Dermis microvascular lymphatic vessel endothelial cell (primary cell): ENCODE results near the gene CCDC137. TPM values are rescaled to one million over a fixed set of nuclear protein-coding genes. Genes with fewer than 3 reads are reported as not detected.

ENCODE experiments used
- DNase-seq, 2 donors: peaks; one replicate each; pipeline versions ENCODE4 v3.0.0 to v3.0.0-alpha.2; 2010; ENCODE audit warnings: low read depth in 2 of 2
- total RNA-seq: library from RNA; depleted of rRNA; stranded (reverse); fragments of >200 nt; gene quantifications from 2 replicates; pipeline ENCODE4 v1.2.1, GENCODE V29; 2014

The CCDC137 gene
- total RNA-seq, 1 donor from 2014 or later: 6.3 TPM

- DNase-seq: no peak
These were observed 48.8 kb downstream of the CCDC137 start for GRCh38 chr17:81715107-81715871.

GRCh38 chr17:81715872-81716673, 49.5 kb downstream of the CCDC137 start:
- no peak for DNase-seq

DNA sequence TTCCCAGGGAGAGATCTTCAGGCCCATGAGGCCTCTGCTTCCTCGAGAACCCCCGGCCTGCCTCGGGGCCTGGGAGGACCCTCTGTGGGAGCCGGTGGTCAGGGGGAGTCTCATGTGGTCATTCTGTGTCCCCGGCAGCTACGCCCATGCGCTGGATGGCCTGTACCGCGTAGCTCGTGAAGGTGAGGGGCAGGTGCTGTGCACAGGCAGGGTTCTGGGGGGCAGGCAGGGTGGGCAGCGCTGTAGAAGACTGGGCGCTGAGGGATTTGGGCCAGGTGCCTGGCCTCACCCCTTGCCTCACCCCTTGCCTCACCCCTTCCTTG, 50.1 kb downstream of the CCDC137 start:
- DNase-seq: no peak

- no peak for DNase-seq
These were observed 50.7 kb downstream of the CCDC137 start for GRCh38 chr17:81717049-81717765.

DNA sequence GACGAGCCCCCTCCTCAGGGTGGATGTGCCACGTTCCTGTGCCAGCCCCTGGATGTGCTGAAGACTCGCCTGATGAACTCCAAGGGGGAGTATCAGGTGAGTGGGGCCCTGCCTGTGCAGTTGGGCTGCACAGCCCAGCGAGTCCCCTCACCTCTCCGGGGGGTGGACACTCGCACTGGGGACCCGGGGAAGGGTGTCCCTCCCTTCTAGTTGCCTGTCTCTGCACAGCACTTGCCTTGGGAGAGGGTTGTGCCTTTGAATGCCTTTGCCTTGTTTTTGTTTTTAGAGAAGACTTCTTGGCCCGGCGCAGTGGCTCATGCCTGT, 51.2 kb downstream of the CCDC137 start:
- no peak for DNase-seq

- DNase-seq: no peak
These were observed 53.1 kb downstream of the CCDC137 start for GRCh38 chr17:81719410-81720266.

- no peak for DNase-seq
These were observed 53.9 kb downstream of the CCDC137 start for GRCh38 chr17:81720267-81721071.

- no peak for DNase-seq
These were observed 55.9 kb downstream of the CCDC137 start for GRCh38 chr17:81722184-81723120.

Other genes starting within 250 kb of the CCDC137 start
- 6,103 and 8,158 TPM in 2 replicates for gene ACTG1, start 153.9 kb upstream of the CCDC137 start, total RNA-seq
- gene FSCN2, start 138.4 kb upstream of the CCDC137 start, total RNA-seq: 0.26 and 0.76 TPM in 2 replicates
- gene FAAP100, start 114.4 kb upstream of the CCDC137 start, total RNA-seq: 11.0 and 19.8 TPM in 2 replicates
- 67.7 and 87.9 TPM in 2 replicates for gene NPLOC4, start 29.6 kb upstream of the CCDC137 start, total RNA-seq
- 0.51 and 0.89 TPM in 2 replicates for gene TSPAN10, start 29.5 kb upstream of the CCDC137 start, total RNA-seq
- gene PDE6G, start 10.2 kb upstream of the CCDC137 start, total RNA-seq: 1.3 and 5.3 TPM in 2 replicates
- gene OXLD1, start 132 bp upstream of the CCDC137 start, total RNA-seq: 26.6 and 29.7 TPM in 2 replicates
- gene ARL16, start 17.1 kb downstream of the CCDC137 start, total RNA-seq: 25.4 and 28.2 TPM in 2 replicates
- gene HGS, start 17.3 kb downstream of the CCDC137 start, total RNA-seq: 41.1 and 49.4 TPM in 2 replicates
- 8.7 and 8.9 TPM in 2 replicates for gene MRPL12, start 36.6 kb downstream of the CCDC137 start, total RNA-seq
- gene SLC25A10, start 45.5 kb downstream of the CCDC137 start, total RNA-seq: 13.9 and 17.7 TPM in 2 replicates
- gene GCGR, start 137.4 kb downstream of the CCDC137 start, total RNA-seq: not detected in 2 replicates
- 81.8 and 133 TPM in 2 replicates for gene MCRIP1, start 166.6 kb downstream of the CCDC137 start, total RNA-seq
- gene PPP1R27, start 168.3 kb downstream of the CCDC137 start, total RNA-seq: not detected in 2 replicates
- gene P4HB, start 193.8 kb downstream of the CCDC137 start, total RNA-seq: 634 and 739 TPM in 2 replicates
- gene ARHGDIA, start 204.6 kb downstream of the CCDC137 start, total RNA-seq: 97.7 and 157 TPM in 2 replicates
- 142 and 181 TPM in 2 replicates for gene ALYREF, start 224.8 kb downstream of the CCDC137 start, total RNA-seq
- gene ANAPC11, start 225.0 kb downstream of the CCDC137 start, total RNA-seq: 108 and 109 TPM in 2 replicates
- 0.13 TPM in 1 of 2 replicates, not detected in the other for gene NPB, start 235.5 kb downstream of the CCDC137 start, total RNA-seq
- gene PCYT2, start 244.7 kb downstream of the CCDC137 start, total RNA-seq: 30.2 and 40.4 TPM in 2 replicates